Left renal pelvis (tissue), 4 donors: ENCODE data around the gene PRCC. TPM values are rescaled to one million over a fixed set of nuclear protein-coding genes. Genes with fewer than 3 reads are reported as not detected.
"Not testable (repeated sequence)": the region's sequence is repeated elsewhere in the genome, so short reads cannot be mapped to it uniquely, and the experiment has no call there.

Source experiments
- DNase-seq, 4 donors: peaks; one replicate each; pipeline ENCODE4 v3.0.0-alpha.2; 2013; ENCODE audit warnings: low read depth in 4 of 4, low spot score in 3 of 4
- polyA plus RNA-seq, 4 donors: library from polyadenylated mRNA; unstranded; fragments of 120-200 nt; gene quantifications; one replicate each; pipeline ENCODE4 v1.2.1, GENCODE V29; 2013; ENCODE audit not compliant: insufficient read length in 4 of 4

The PRCC gene
- polyA plus RNA-seq, 4 donors, result 94.8 to 133 (median 117) TPM

DNA sequence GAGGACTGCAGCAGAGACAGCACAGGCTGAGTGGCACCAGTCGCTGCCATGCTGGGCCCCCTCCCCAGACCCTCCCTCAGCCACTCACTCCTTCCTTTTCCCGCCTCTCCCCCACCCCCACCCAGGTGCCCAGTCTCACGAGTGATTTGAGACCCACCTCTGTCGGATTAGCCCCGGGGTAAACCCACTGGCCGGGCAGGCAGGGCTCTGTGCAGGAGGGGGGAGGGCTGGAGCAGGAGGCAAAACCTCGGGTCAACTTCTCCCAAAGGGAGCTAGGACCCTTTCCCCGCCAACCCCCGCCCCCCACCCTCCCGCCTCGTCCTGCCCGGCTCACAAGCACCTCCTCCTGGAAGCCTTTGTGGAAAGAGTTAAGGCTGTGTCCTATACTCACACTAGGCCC lies 23.0 kb upstream of the PRCC start:
- no peak for DNase-seq

DNA sequence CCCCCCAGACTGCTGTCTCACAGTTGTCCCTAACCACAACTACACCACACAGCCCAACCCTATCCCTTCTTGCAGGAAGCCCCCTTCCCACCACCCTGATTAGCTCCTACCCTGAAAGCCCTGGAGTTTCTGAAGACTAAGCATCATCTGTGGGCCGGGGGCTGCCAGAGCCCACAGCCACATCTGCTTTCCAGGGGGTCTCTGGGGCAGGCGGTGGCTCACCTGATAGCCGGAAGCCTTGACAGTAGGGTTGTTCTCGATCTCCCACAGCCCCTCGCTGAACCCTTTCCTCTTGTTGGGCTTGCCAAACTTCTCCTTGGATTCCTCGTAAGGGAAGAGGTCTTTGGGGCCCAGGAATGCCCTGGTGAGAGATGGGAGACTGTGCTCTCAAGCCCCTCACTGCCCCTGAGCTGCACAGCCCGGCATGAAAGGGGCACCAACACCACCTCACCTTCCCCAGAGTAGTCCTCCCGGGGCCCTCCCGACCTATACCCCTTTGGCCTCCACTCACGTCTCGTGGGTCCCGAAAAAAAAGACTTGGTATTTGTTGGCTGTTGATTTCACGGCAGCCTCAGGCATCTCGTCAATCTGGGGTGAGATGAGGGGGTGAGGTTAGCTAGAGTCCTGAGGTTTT lies 22.4 kb upstream of the PRCC start:
- DNase-seq, result no peak

GRCh38 chr1:156745881-156746280 lies 21.5 kb upstream of the PRCC start:
- no peak for DNase-seq

- DNase-seq, result no peak
These were observed 21.0 kb upstream of the PRCC start for GRCh38 chr1:156746406-156746727.

DNA sequence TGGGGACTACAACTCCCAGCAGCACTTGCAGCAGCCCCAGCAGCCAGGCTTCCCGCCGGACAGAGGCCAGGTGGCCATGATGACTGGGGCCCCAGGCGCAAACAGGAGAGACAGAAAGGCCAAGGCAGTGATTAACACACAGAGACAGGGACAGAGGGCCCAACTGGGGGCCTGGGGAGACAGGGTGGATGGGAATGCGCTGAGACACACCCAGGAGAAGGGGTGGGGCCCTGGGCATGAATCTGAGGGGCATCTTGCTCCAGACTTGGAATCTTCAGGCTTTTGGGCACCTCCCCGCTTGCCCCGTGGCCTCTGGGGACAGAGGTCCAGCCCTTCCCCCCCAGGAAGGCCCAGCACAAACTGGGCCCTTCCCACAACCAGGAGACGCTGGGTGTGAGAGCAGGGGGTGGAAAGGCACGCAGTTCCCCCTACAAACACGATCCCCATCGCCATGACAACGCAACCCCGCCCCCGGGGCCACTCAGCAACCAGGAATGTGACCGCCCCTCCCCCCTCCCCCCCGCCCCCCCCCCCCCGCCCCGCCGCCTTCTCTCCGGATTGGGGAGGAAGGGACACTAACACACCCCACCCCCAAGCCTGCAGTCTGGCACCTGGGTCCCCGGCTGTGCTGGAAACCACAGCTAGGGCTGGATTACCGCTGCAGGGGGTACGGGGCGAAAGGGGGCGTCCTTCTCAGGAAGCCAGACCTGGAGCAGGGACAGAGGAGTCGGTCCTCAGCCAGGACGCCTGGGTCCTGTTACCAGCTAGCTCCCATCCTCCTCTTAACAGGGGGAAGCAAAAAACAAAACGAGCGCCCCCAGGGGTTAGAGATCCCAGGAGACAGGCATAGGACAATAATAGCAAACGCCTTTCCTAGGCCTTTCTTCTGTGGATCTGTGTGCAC lies 20.4 kb upstream of the PRCC start:
- peak in 1 of 4 donors; percentile 87 for DNase-seq

- no peak for DNase-seq
These were observed 19.3 kb upstream of the PRCC start for GRCh38 chr1:156747742-156748669.

DNA sequence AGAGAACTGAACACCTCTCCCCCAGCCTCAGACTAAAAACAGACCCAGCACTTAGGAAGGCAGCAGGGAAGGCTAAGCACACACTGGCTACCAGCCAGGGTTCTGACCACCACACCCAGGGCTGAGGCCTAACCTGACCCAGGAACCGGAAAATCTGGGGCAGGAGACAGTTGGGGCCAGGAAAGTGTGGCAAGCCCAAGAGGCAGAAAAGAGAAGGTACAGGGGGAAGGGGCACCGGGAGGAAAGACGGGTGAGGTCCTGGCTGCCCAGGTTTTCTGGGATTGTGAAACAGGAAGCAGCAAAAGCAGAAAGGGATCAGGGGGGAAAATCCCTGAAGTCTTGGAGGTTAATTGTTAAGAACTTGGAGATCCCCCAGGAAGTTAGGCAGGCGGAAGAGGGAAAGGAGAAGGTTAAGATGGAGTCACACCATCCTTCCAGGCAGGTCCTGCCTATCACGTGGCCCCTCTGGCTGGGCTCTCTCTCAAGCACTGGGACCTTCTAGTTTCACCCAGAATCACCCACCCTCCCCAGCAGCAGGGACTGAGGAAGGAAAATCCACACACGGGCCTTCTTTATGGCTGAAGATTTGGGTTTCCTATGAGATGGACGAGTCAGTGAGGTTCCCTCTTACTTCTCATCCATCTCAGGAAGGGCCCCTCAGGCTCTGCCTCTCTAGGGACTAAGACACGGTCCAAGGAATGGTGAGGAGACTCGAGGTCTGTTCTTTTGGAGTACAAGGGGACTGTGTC lies 18.5 kb upstream of the PRCC start:
- no peak for DNase-seq

DNA sequence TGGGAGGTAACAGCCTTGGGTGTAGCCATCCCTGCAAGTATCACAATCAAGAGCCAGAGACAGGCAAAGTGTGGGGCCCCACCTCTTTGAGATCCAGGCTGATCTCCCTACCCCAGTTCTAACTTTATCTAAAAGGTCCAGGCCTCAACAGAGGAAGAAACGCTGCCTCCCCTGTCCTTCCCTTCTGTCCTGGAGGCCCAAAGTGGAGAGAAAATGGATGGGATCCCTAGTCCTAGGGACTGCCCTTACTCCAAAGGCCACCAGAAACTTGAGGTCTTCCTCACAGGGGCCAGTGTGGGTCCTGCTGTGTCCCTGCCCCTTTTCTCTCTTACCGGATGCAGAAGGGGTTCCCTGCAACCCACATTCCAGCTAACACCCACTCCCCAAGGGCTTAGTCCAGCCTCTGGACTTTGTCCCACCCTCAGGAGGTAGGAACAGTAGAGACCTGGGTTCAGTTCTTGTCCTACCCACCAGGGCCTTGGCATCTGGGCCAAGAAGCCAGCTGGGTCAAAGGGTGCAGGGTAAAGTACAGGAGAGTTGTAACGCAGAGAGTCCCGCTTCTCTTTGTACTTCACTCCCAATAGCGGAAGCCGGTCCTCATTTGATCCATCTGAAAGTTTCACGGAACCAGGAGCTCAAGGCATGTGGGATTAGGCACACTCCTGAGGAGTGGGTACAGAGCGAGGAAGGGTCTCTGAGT lies 17.8 kb upstream of the PRCC start:
- no peak for DNase-seq

GRCh38 chr1:156750191-156750672 lies 17.1 kb upstream of the PRCC start:
- no peak for DNase-seq

DNA sequence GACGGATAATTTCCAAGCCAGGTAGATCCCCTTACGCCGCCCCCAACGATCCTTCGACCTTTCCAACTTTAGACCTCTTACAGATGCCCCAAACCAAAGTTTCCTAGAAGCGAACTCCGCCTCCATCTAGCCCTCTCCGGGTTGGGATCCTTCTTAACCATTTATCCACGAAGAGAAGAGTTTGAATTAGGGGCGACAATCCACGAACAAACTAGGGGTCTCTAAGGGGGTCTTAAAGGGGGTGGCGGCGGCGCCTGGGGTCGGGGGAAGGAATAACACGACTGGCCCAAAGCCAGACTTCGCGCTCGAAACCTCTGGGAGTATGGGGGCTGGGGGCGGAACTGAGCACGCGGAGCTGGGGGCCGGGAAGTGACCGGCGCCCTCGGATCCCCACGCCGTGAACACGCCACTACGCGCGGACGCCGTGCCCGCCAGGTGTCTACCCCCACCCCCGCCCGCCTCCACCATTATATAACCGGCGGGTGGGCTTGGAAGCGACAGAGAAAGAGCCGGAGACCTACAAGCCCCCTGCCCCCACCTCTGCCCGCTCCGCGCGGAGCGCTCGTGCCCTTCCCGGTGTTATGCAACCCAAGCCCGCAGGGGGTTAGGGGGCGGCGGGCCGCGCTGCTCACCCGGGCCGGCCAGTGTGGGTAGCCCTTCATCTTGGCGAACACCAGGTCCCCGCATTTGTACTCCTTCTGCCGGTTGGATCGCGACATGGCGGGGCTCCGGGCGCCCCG lies 16.5 kb upstream of the PRCC start:
- DNase-seq, result no peak

- no peak for DNase-seq
These were observed 15.9 kb upstream of the PRCC start, which contains the start of gene HDGF for GRCh38 chr1:156751451-156751756. TSS of gene HDGF (minus strand) at chr1:156751675. CDS start at chr1:156751429, 246 bp downstream.

- DNase-seq, result peak; percentile 87 to 92 (median 90)
These were observed 15.4 kb upstream of the PRCC start for GRCh38 chr1:156751757-156752481.

GRCh38 chr1:156752843-156753482 lies 14.4 kb upstream of the PRCC start:
- no peak for DNase-seq

DNA sequence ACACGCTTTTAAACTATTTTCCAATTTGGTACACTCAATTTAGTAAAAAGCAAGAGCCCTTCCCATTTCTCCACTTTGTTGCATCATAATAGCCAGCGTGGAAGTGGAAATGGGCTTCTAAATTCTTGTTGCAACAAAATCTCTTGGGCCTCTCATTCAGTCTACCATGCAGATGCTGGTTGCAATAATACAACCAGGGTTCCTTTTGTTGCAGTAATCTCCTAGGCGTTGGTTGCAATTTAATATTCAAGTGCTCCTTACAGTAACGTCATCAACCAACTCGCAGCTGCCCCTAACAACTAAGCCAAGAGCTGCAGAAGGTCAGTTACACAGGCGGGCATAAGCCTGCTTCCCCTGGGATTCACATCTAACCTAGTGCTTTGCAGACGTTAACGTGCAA lies 13.1 kb upstream of the PRCC start:
- no peak for DNase-seq

- no peak for DNase-seq
These were observed 11.8 kb upstream of the PRCC start for GRCh38 chr1:156755527-156755950.

DNA sequence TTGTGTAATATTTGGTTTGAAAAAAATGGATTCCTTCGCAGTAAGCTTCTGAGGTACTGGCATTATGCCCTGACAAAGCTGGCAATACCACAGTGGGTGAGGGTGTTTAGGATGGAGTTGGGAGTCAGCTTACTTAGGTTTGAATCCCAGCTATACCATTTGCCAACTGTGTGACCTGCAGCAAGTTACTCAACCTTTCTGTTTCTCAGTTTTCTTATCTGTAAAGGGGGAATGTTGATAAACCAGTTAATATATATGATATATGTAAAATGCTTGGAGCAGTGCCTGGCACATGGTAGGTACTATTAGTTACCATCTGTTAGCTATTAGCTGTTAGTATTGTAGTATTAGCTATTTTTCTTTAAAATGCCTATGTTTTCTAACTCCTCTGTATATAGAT lies 11.0 kb upstream of the PRCC start:
- no peak for DNase-seq

DNA sequence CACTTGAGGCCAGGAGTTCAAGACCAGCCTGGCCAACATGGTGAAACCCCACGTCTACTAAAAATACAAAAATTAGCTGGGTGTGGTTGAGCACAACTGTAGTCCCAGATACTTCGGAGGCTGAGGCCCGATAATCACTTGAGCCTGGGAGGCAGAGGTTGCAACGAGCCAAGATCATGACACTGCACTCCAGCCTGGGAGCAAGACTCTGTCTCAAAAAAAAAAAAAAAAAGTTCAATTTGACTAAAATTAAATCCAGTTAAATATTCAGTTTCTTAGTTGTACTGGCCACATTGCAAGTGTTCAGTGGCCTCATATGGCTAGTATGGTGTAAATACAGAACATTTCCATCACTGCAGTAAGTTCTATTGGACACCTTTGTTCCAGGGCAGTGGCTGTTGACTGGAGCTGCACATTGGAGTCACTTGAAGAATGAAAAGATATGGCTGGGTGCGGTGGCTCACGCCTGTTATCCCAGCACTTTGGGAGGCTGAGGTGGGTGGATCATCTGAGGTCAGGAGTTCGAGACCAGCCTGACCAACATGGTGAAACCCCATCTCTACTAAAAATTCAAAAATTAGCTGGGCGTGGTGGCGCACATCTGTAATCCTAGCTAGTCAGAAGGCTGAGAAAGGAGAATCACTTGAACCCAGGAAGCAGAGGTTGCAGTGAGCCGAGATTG lies 9.6 kb upstream of the PRCC start:
- DNase-seq, result not testable (repeated sequence)
